ENCODE measurements around the gene NOL6. TPM values are rescaled to one million over a fixed set of nuclear protein-coding genes. Genes with fewer than 3 reads are reported as not detected.

The NOL6 gene
- total RNA-seq, 1 donor from 2014 or later: 24.0 TPM

Other genes with a start within 250 kb of the NOL6 start
- gene SPINK4, start 233.8 kb downstream of the NOL6 start, total RNA-seq: not detected in 2 replicates
- gene BAG1, start 209.2 kb downstream of the NOL6 start, total RNA-seq: 46.4 and 53.4 TPM in 2 replicates
- gene CHMP5, start 208.9 kb downstream of the NOL6 start, total RNA-seq: 56.5 and 64.9 TPM in 2 replicates
- 19.2 and 24.0 TPM in 2 replicates for gene NFX1, start 183.4 kb downstream of the NOL6 start, total RNA-seq
- not detected in 2 replicates for gene AQP7, start 71.4 kb downstream of the NOL6 start, total RNA-seq
- gene AQP3, start 26.3 kb downstream of the NOL6 start, total RNA-seq: 0.18 and 0.68 TPM in 2 replicates
- 0.82 and 0.93 TPM in 2 replicates for gene ANKRD18B, start 50.3 kb upstream of the NOL6 start, total RNA-seq